Fibroblast of villous mesenchyme (primary cell): ENCODE data around the gene RDX. TPM values are rescaled to one million over a fixed set of nuclear protein-coding genes. Genes with fewer than 3 reads are reported as not detected.

Experiments
- DNase-seq: peaks from one replicate; pipeline ENCODE4 v3.0.0-alpha.2; 2010; ENCODE audit warnings: low read depth
- H3K4me3 ChIP-seq: 2 replicates; pipeline ENCODE4 v1.5.1; 2011; ENCODE audit warnings: low read depth, mild to moderate bottlenecking, low read length
- total RNA-seq: library from RNA; depleted of rRNA; stranded (reverse); fragments of >200 nt; gene quantifications from 2 replicates; pipeline ENCODE4 v1.2.3, GENCODE V29; 2012
- TF ChIP-seq, protein P1 (sequence below): IDR thresholded peaks from 2 replicates; pipeline ENCODE4 v1.5.1; 2012; ENCODE audit warnings: low read depth, mild to moderate bottlenecking, low read length; ENCODE audit not compliant: insufficient read depth

The RDX gene
- 62.8 and 84.2 TPM in 2 replicates for total RNA-seq

DNA sequence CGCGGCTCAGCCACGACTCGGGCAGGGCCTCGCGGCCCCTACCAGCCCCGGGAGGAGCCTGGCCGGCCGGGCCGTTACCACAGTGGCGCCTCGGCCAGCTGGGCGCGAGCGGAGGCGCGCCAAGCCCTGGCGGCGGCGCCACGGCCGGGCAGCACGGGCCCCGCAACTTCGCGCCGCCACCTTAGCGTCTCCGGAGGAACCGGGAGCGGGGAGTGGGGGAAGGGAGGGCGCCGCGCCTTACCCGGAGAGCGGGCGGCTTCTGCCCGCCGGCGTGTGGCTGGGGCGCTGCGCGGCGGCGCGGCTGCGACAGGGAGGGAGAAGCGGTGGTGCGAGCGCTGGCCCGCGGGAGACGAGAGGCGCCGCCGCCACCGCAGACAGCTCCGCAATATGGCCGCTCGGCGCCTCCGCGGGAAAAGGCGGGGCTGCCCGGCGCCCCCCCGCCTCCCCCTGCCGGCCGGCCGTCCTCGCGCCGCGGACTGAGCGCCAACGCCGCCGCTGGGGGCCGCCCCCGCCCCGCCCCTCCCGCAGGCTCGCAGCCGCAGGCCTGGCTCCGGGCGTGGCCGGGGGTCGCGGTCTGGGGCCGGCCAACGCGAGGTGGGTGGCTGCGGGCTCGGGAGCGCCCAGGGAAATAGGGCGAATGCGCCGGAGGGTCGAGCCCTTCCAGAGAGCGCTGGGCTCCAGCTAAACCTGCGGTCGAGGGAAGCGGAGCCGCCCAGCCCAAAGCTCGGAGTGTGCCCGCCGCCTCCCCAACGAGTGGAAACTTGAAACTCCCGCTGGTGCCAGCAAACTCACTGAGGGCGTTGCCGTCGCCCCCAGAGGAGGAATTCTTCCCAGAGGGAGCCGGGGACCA, at the start of gene RDX:
Gene RDX, minus strand, starts transcription at position 389 of the 850 bp plus-strand sequence. CDS start 16,922 bp downstream, outside the sequence.
- peak within 1 kb of the TSS; percentile 73 for H3K4me3 ChIP-seq
- peak; percentile 76 for DNase-seq
- TF ChIP-seq, protein P1, sequence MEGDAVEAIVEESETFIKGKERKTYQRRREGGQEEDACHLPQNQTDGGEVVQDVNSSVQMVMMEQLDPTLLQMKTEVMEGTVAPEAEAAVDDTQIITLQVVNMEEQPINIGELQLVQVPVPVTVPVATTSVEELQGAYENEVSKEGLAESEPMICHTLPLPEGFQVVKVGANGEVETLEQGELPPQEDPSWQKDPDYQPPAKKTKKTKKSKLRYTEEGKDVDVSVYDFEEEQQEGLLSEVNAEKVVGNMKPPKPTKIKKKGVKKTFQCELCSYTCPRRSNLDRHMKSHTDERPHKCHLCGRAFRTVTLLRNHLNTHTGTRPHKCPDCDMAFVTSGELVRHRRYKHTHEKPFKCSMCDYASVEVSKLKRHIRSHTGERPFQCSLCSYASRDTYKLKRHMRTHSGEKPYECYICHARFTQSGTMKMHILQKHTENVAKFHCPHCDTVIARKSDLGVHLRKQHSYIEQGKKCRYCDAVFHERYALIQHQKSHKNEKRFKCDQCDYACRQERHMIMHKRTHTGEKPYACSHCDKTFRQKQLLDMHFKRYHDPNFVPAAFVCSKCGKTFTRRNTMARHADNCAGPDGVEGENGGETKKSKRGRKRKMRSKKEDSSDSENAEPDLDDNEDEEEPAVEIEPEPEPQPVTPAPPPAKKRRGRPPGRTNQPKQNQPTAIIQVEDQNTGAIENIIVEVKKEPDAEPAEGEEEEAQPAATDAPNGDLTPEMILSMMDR: no peak

- TF ChIP-seq, protein P1: no peak
- no peak for DNase-seq
- H3K4me3 ChIP-seq: no peak overlapping the region
Observed at GRCh38 chr11:110345743-110346142, 49.3 kb upstream of the RDX start.

DNA sequence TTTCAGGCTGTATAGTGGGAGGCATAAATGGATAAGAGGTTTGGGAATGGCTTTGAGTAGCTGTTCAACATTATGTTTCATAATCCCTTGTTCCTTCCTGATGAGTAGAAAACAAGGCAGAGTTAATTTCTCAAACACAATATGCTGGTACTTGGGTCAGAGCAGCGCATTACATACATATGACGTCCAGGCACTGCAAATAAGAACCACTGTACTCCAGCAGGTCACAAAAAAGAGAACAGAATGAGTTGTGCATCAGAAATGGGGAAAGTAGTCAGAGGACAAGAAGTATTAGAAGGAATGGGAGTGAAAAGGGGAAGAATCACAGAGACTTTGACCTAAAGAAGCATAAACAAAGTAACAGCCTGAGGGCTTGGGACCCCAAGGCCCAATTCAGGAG, 44.0 kb upstream of the RDX start:
- H3K4me3 ChIP-seq: no peak overlapping the region
- DNase-seq: no peak
- TF ChIP-seq, protein P1: no peak

GRCh38 chr11:110339456-110340250, 43.2 kb upstream of the RDX start:
- no peak overlapping the region for H3K4me3 ChIP-seq
- TF ChIP-seq, protein P1: no peak
- no peak for DNase-seq

- TF ChIP-seq, protein P1: no peak
- no peak overlapping the region for H3K4me3 ChIP-seq
- DNase-seq: no peak
Observed at GRCh38 chr11:110338684-110339083, 42.3 kb upstream of the RDX start.

DNA sequence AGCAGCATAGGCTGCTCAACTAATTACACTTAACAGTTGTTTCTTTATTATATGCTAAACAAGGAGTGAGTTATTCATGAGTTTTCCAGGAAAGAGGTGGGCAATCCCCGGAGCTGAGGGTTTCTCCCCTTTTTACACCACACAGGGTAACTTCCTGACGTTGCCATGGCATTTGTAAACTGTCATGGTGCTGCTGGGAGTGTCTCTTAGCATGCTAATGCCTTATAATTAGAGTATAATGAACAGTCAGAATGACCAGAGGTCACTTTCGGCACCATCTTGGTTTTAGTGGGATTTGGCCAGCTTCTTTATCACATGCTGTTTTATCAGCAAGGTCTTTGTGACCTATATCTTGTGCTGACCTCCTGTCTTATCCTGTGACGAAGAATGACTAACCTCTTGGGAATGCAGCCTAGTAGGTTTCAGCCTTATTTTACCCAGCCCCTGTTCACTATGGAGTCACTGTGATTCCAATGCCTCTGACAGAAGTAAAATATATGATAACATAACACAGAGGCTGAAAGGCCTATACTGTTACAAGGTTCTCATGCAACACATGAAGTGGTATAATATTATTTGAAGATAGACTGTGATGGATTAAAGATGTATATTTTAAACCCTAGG, 41.3 kb upstream of the RDX start:
- no peak overlapping the region for H3K4me3 ChIP-seq
- TF ChIP-seq, protein P1: no peak
- DNase-seq: peak; percentile 30
